Liver (tissue), 9 donors: ENCODE data around the gene ATG9B. TPM values are rescaled to one million over a fixed set of nuclear protein-coding genes. Genes with fewer than 3 reads are reported as not detected.

ENCODE experiments used
- DNase-seq: peaks from one replicate; pipeline ENCODE4 v3.0.0-alpha.2; 2017; ENCODE audit warnings: low spot score
- H3K27ac ChIP-seq, 2 donors: one replicate each; pipeline ENCODE4 v1.7.0; 2013; ENCODE audit warnings: inconsistent platforms in 2 of 2, low read length in 2 of 2, control low read depth in 1 of 2, low read depth in 1 of 2, mild to moderate bottlenecking in 1 of 2
- H3K27me3 ChIP-seq, 4 donors: one replicate each; pipeline versions ENCODE4 v1.6.1 to v1.7.0; 2013; ENCODE audit warnings: low read length in 3 of 4, inconsistent platforms in 1 of 4, mild to moderate bottlenecking in 1 of 4, moderate library complexity in 1 of 4; ENCODE audit not compliant: control insufficient read depth in 4 of 4, insufficient read depth in 4 of 4
- H3K36me3 ChIP-seq, 4 donors: one replicate each; pipeline versions ENCODE4 v1.6.1 to v1.7.0; 2013; ENCODE audit warnings: low read length in 3 of 4, mild to moderate bottlenecking in 3 of 4, low read depth in 1 of 4, moderate library complexity in 1 of 4; ENCODE audit not compliant: control insufficient read depth in 4 of 4, insufficient read depth in 3 of 4
- H3K4me1 ChIP-seq, 4 donors: one replicate each; pipeline versions ENCODE4 v1.6.1 to v1.7.0; 2013; ENCODE audit warnings: low read length in 3 of 4, mild to moderate bottlenecking in 3 of 4, moderate library complexity in 1 of 4; ENCODE audit not compliant: control insufficient read depth in 4 of 4, insufficient read depth in 4 of 4
- H3K4me3 ChIP-seq, 3 donors: one replicate each; pipeline versions ENCODE4 v1.6.1 to v1.7.0; 2013; ENCODE audit warnings: low read length in 3 of 3, control low read depth in 1 of 3, low read depth in 1 of 3, mild to moderate bottlenecking in 1 of 3
- H3K9ac ChIP-seq, 2 donors: one replicate each; pipeline ENCODE4 v1.7.0; 2013; ENCODE audit warnings: low read length in 2 of 2, mild to moderate bottlenecking in 2 of 2, moderate library complexity in 2 of 2, control low read depth in 1 of 2, low read depth in 1 of 2
- H3K9me3 ChIP-seq, 4 donors: one replicate each; pipeline versions ENCODE4 v1.6.1 to v1.7.0; 2013; ENCODE audit warnings: low read length in 3 of 4; ENCODE audit not compliant: control insufficient read depth in 4 of 4
- CTCF ChIP-seq: fragments of 150-350 bp; IDR thresholded peaks from 2 replicates; pipeline ENCODE4 v1.5.1; 2017; ENCODE audit warnings: improper control_type of control experiment, low read depth, low read length; ENCODE audit not compliant: missing input control
- EGR1 ChIP-seq, 2 donors: IDR thresholded peaks; 2 replicates each; pipeline ENCODE4 v1.6.1; 2016 to 2018; ENCODE audit warnings: antibody characterized with exemption in 2 of 2, low read depth in 2 of 2
- FOXA1 ChIP-seq: IDR thresholded peaks from 2 replicates; pipeline ENCODE4 v1.6.1; 2016; ENCODE audit warnings: antibody characterized with exemption
- GABPA ChIP-seq, 2 donors: IDR thresholded peaks in 1 of 2; conservative IDR thresholded peaks in 1 of 2; 2 replicates each; pipeline ENCODE4 v1.6.1; 2016; ENCODE audit warnings: antibody characterized with exemption in 2 of 2, mild to moderate bottlenecking in 1 of 2, moderate library complexity in 1 of 2
- HNF4A ChIP-seq, 2 donors: conservative IDR thresholded peaks; 2 replicates each; pipeline ENCODE4 v1.6.1; 2016; ENCODE audit warnings: antibody characterized with exemption in 2 of 2, mild to moderate bottlenecking in 2 of 2
- HNF4G ChIP-seq: IDR thresholded peaks from 2 replicates; pipeline ENCODE4 v1.6.1; 2016; ENCODE audit warnings: antibody characterized with exemption
- JUND ChIP-seq, 2 donors: IDR thresholded peaks; 2 replicates each; pipeline ENCODE4 v1.6.1; 2016; ENCODE audit warnings: antibody characterized with exemption in 2 of 2
- NR2F2 ChIP-seq: IDR thresholded peaks from 2 replicates; pipeline ENCODE4 v1.6.1; 2016; ENCODE audit warnings: antibody characterized with exemption
- RAD21 ChIP-seq, 2 donors: IDR thresholded peaks; 2 replicates each; pipeline ENCODE4 v1.6.1; 2016; ENCODE audit warnings: antibody characterized with exemption in 2 of 2, mild to moderate bottlenecking in 2 of 2
- REST ChIP-seq: IDR thresholded peaks from 2 replicates; pipeline ENCODE4 v1.6.1; 2016; ENCODE audit warnings: antibody characterized with exemption, mild to moderate bottlenecking
- RXRA ChIP-seq, 2 donors: IDR thresholded peaks; 2 replicates each; pipeline ENCODE4 v1.6.1; 2017 to 2018; ENCODE audit warnings: antibody characterized with exemption in 2 of 2, mild to moderate bottlenecking in 1 of 2
- SP1 ChIP-seq: IDR thresholded peaks from 2 replicates; pipeline ENCODE4 v1.6.1; 2018; ENCODE audit warnings: antibody characterized with exemption, mild to moderate bottlenecking
- TAF1 ChIP-seq: conservative IDR thresholded peaks from 2 replicates; pipeline ENCODE4 v1.6.1; 2016; ENCODE audit warnings: antibody characterized with exemption, mild to moderate bottlenecking
- YY1 ChIP-seq: IDR thresholded peaks from 2 replicates; pipeline ENCODE4 v1.6.1; 2016; ENCODE audit warnings: antibody characterized with exemption, mild to moderate bottlenecking
- ZBTB33 ChIP-seq: IDR thresholded peaks from 2 replicates; pipeline ENCODE4 v1.6.1; 2016; ENCODE audit warnings: antibody characterized with exemption
- WGBS: extraction: QIAGEN DNeasy Blood & Tissue Kit; methylation state at CpG from one replicate; pipeline ENCODE4 v1.1.7; 2013; 5-methylcytosine and 5-hydroxymethylcytosine counted together
- polyA plus RNA-seq, 2 donors: library from polyadenylated mRNA; stranded (reverse) in 1 of 2; unstranded in 1 of 2; fragments of 200-250 nt in 1 of 2; fragments of >200 nt in 1 of 2; fragmentation: Nextera tagmentation in 1 of 2; extraction: Ambion mirVana in 1 of 2; gene quantifications; one replicate each; pipeline versions ENCODE4 v1.2.1 to v1.2.3, GENCODE V29; 2013 to 2015
- total RNA-seq, 2 donors: library from RNA; depleted of rRNA; stranded (reverse); fragments of >200 nt; gene quantifications; one replicate each; pipeline ENCODE4 v1.2.3, GENCODE V29; 2014
- TF ChIP-seq, protein P1 (sequence below): IDR thresholded peaks from 2 replicates; pipeline ENCODE4 v1.6.1; 2016; ENCODE audit warnings: antibody characterized with exemption
- TF ChIP-seq, protein P2 (sequence below): IDR thresholded peaks from 2 replicates; pipeline ENCODE4 v1.6.1; 2016; ENCODE audit warnings: antibody characterized with exemption
- donor health status: healthy.
- donor health status: healthy.
- donor health status: healthy.
- donor health status: healthy.
- donor health status: healthy.

ATG9B gene
- total and polyA plus RNA-seq, 4 donors = 0.61 TPM; not detected in 3

GRCh38 chr7:151012911-151013347 is 11.4 kb downstream of the ATG9B start:
- H3K4me1 ChIP-seq = peaks cover 3 to 23% (median 9%) of the 10 kb centered on the region in 4 donors
- H3K27ac ChIP-seq = no peak overlapping the region
- no peak overlapping the region for H3K9ac ChIP-seq
- 40% methylated on average over 23 of the region's 23 CpGs for WGBS
- peaks cover 0 to 4% (median under 1%) of the 10 kb centered on the region in 4 donors for H3K27me3 ChIP-seq
- DNase-seq = no peak
- TF ChIP-seq JUND (IDR thresholded peaks at IDR 0.05) (no peak), CTCF (peak; percentile 29), RAD21 (IDR thresholded peaks at IDR 0.05) (peak; percentile 31 to 64), GABPA (IDR thresholded peaks at IDR 0.05 in 1 of 2, conservative IDR thresholded peaks at IDR 0.05 in 1 of 2) (no peak), YY1 (no peak), ZBTB33 (no peak), RXRA (IDR thresholded peaks at IDR 0.05) (no peak), HNF4A (conservative IDR thresholded peaks at IDR 0.05) (no peak), EGR1 (IDR thresholded peaks at IDR 0.05; ENCODE audit: low read depth in 2 of 2) (no peak)
- H3K4me3 ChIP-seq = no peak overlapping the region
- H3K36me3 ChIP-seq = no peaks in the 10 kb centered on the region
- no peaks in the 10 kb centered on the region for H3K9me3 ChIP-seq

DNA sequence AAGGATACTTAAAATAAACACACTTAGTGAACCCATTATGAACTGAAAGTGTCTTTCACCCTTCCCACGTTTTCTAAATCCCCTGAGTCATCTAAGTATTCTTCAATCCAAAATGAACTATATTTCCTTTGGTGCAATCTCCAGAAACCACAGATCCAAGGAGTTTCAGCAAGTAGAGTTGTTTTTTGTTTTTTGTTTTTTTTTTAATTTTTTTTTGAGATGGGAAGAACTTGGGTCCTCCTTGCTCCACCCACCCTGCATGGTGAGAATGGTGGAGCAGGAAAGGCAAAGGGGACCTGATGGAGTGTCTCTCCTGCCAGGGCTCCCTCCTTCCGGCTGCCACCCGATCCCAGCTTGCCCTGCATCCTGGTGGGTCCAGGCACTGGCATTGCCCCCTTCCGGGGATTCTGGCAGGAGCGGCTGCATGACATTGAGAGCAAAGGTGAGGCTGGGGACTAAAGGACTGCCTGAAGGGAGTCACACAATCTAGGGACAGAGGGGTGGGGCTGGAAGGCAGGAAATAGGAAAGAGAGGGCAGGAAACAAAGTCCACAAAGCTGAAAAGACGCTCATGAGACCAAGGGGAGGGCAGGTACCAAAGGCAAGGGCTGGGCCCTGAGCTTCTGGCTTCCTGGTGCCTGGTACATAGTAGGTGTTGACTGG is 12.1 kb downstream of the ATG9B start:
- Histone ChIP-seq H3K4me3 (no peak overlapping the region), H3K9ac (no peak overlapping the region), H3K27me3 (peaks cover 0 to 4% (median under 1%) of the 10 kb centered on the region in 4 donors), H3K4me1 (peaks cover 2 to 29% (median 9%) of the 10 kb centered on the region in 4 donors), H3K9me3 (no peaks in the 10 kb centered on the region), H3K36me3 (no peaks in the 10 kb centered on the region), H3K27ac (no peak overlapping the region)
- TF ChIP-seq JUND (IDR thresholded peaks at IDR 0.05) (no peak), SP1 (no peak), YY1 (no peak), FOXA1 (no peak), TAF1 (no peak), EGR1 (IDR thresholded peaks at IDR 0.05; ENCODE audit: low read depth in 2 of 2) (no peak), HNF4G (no peak), CTCF (no peak), REST (no peak), ZBTB33 (no peak), NR2F2 (no peak), GABPA (IDR thresholded peaks at IDR 0.05 in 1 of 2, conservative IDR thresholded peaks at IDR 0.05 in 1 of 2) (no peak), RAD21 (IDR thresholded peaks at IDR 0.05) (no peak), RXRA (IDR thresholded peaks at IDR 0.05) (no peak)
- TF ChIP-seq, protein P1, sequence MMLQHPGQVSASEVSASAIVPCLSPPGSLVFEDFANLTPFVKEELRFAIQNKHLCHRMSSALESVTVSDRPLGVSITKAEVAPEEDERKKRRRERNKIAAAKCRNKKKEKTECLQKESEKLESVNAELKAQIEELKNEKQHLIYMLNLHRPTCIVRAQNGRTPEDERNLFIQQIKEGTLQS = no peak
- TF ChIP-seq, protein P2, sequence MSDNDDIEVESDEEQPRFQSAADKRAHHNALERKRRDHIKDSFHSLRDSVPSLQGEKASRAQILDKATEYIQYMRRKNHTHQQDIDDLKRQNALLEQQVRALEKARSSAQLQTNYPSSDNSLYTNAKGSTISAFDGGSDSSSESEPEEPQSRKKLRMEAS = no peak
- WGBS = 43% methylated on average over 6 of the region's 6 CpGs
- DNase-seq = no peak
